Germinal center (tissue), 1 donor: Measurements from ENCODE around the gene ENTR1.
A peak's percentile ranks its signal among the peaks of the same experiment; 100 is the strongest.
"Not testable (repeated sequence)": the region's sequence is repeated elsewhere in the genome, so short reads cannot be mapped to it uniquely, and the experiment has no call there.

Source experiments
- DNase-seq: peaks from one replicate; pipeline ENCODE4 v3.0.0; 2012; ENCODE audit warnings: mixed read lengths, low spot score

The ENTR1 gene

DNA sequence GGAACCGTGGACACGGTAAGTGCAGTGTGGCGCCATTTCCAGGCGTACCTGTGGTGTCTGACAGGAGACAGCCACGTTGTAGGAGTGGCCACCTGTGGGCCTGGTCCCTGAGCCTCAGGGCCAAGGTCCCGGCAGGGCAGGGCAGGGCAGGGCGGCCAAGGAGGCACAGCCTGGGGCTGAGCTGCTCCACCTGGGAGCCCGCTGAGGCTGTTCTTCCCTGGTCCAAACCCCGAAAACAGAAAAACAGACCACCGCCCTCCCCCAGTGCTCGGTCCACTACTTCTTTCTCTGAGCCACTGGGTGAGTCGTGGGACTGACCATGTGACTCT is 8.6 kb upstream of the ENTR1 start:
- DNase-seq = no peak

- DNase-seq = no peak
These were observed 8.0 kb upstream of the ENTR1 start for GRCh38 chr9:136418182-136419091.

DNA sequence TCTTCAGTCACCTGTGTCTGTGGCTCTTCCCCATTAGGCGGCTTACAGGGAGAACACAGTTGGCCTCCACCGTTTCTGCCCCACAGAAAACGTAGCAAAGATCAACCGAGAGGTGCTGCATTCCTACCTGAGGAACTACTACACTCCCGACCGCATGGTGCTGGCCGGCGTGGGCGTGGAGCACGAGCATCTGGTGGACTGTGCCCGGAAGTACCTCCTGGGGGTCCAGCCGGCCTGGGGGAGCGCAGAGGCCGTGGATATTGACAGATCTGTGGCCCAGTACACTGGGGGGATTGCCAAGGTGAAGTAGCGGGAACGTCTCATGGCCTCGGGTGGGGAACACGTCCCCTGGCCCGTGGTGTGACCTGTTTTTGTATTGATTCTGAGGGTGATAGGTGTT is 6.5 kb upstream of the ENTR1 start:
- DNase-seq = no peak

GRCh38 chr9:136416427-136416826 is 6.0 kb upstream of the ENTR1 start:
- DNase-seq = no peak

DNA sequence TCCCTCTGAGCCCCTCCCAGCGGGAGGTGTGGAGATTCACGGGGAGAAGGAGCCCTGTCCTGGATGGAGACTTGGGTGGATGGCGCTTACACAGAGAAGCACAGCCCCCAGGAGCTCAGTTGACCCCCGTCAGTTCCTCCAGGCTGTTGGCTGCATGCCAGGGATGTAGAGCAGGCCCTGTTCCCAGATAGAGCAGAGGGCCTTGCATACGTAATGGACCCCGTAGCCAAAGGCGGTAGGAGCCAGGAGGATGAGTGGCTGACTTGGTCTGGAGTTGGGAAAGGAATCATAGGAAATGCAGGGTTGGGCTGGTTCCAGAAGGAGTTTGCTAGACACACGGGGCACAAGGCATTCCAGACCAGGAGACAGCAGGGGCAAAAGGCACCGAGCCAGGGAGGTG is 2.5 kb upstream of the ENTR1 start:
- DNase-seq = no peak

GRCh38 chr9:136411378-136411777 is 964 bp upstream of the ENTR1 start:
- DNase-seq = no peak

- DNase-seq = peak; percentile 54
These were observed 608 bp downstream of the ENTR1 start for GRCh38 chr9:136409557-136410455.

DNA sequence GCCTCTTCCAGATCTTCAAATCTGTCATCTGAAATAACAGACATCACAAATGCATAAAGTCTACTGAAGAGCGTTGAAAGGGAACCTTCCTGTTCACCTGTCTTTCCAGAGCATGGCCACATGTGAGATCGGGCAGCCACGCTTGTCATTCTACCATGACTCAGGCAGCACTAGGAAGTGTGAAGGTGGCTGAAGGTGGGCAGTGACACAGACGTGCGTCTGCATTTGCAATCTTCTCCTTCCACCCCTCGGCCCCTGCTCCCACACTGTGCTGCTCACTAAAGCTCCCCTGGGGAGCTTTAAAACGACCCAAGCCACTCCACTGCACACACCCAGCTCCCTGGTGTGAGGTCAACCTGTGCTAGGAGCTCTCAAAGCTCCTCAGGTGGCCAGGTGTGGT is 2.5 kb downstream of the ENTR1 start:
- no peak for DNase-seq

- not testable (repeated sequence) for DNase-seq
These were observed 3.4 kb downstream of the ENTR1 start for GRCh38 chr9:136407061-136407460.

DNA sequence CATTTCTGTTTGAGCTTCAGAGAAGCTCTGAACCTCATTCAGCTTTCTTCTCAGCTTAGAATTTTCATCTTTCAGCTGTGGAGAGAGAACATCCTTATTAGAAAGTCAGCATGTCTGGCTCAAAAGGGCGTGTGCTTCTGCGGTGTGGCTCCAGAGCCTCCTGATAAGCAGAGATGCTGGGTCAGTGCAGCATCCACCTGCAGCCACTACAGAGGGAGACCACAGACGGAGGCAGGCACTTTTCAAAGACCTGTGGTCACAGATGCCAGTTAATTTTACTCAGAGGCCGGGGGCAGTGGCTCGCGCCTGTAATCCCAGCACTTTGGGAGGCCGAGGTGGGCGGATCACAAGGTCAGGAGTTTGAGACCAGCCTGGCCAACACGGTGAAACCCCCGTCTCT is 4.5 kb downstream of the ENTR1 start:
- DNase-seq = not testable (repeated sequence)

DNA sequence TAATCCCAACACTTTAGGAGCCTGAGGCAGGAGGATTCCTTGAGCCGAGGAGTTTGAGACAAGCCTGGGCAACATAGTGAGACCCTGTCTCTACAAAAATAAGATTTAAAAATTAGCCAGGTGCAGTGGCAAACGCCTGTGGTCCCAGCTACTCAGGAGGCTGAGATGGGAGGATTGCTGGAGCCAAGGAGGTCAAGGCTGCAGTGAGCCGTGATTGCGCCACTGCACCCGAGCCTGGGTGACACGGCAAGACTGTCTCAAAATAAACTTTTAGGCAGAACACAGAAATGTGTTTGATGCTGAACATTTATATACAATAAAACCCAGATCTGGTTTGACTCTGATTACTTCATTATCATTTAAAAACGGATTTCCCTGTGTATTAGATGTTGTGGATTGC is 4.9 kb downstream of the ENTR1 start:
- no peak for DNase-seq

- no peak for DNase-seq
These were observed 5.6 kb downstream of the ENTR1 start for GRCh38 chr9:136404801-136405136.

DNA sequence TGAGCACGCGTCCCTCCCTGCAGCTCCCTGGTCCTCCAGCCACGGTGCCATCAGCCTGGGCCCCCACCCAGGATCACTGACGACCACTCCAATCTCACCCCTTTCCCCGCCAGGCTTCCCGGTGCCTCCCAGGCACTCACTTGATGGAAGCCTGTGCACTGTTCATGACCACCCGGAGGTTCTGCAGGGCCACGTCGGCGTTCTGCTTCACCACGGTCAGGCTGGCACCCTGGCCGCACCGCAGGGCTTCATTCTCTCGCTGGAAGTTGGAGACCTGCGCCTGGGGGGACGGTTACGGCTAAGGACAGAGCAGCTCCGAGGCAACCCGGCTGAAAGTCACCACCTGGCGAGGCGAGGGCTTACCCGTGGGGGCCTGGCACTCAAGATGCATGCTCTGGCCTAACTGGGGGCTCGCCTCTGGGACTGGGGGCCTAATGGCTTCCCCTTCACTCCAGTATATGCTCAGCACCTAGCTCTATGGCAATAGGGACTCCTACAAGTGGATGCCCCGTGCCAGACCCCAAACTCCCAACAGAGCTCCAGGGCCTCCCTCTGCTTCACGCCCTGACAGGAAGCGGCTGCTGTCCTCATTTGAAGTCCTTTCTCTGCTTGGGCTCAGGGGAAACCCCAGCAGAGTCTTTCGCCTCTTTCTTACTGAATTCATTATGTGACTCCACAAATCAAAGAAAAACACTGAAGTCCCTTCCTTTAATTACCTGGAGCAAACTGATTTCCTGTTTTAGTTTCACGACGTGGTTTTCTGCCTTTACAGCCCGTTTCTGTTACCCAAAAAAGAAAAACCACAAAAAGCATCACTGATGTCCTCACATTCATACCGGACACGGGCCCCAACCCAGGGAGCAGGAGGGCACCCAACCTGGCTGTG is 6.3 kb downstream of the ENTR1 start:
- no peak for DNase-seq

DNA sequence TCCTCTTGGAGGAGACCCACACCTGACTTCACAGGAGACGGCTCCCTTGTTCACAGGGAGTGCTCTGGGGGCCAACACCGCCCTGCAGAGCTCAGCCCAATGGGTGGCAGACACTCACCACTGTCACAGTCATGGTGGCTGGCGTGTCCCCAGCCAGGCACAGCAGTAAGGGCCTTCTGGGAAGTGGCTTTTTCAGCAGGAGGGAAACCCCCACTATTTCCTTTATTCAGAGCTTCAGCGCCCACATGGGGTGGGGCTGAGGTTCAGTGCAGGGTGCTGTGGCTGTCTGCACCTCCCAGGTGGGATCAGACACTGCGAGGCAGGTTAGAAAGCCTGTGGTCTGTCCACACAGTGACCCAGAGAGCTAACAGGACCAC is 6.9 kb downstream of the ENTR1 start:
- peak; percentile 32 for DNase-seq

- no peak for DNase-seq
These were observed 8.3 kb downstream of the ENTR1 start for GRCh38 chr9:136402067-136402466.

GRCh38 chr9:136401173-136401922 is 9.1 kb downstream of the ENTR1 start:
- DNase-seq = no peak

- DNase-seq = peak; percentile 92
These were observed 10.2 kb downstream of the ENTR1 start, which contains the start of gene SNAPC4 for GRCh38 chr9:136400038-136400834. TSS of gene SNAPC4 (minus strand) at chr9:136400170. CDS start at chr9:136398428, 1,742 bp downstream.

GRCh38 chr9:136399176-136400037 is 11.0 kb downstream of the ENTR1 start:
- DNase-seq = peak; percentile 46

- no peak for DNase-seq
These were observed 12.1 kb downstream of the ENTR1 start for GRCh38 chr9:136398286-136398685.

DNA sequence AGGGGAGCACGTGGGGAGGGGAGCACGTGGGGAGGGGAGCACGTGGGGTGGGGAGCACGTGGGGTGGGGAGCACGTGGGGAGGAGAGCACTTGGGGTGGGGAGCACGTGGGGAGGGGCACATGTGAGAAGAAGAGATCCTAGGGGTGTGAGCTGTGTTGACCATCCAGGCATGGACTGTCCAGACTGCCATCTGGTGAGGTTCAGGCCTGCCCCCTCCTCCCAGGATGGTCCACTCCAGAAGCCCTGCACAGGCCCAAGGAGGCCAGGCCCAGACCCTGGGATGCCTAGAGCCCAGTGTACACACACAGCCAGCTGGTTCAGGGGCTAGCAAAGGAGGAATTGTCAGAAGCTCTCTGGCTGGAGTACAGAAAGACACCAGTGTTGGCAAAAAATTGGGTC is 12.8 kb downstream of the ENTR1 start:
- DNase-seq = no peak
